ENCODE results near the gene ZNF700.

GRCh38 chr19:11882606-11883005 lies 42.3 kb upstream of the ZNF700 start:
- TF ChIP-seq, protein P1, sequence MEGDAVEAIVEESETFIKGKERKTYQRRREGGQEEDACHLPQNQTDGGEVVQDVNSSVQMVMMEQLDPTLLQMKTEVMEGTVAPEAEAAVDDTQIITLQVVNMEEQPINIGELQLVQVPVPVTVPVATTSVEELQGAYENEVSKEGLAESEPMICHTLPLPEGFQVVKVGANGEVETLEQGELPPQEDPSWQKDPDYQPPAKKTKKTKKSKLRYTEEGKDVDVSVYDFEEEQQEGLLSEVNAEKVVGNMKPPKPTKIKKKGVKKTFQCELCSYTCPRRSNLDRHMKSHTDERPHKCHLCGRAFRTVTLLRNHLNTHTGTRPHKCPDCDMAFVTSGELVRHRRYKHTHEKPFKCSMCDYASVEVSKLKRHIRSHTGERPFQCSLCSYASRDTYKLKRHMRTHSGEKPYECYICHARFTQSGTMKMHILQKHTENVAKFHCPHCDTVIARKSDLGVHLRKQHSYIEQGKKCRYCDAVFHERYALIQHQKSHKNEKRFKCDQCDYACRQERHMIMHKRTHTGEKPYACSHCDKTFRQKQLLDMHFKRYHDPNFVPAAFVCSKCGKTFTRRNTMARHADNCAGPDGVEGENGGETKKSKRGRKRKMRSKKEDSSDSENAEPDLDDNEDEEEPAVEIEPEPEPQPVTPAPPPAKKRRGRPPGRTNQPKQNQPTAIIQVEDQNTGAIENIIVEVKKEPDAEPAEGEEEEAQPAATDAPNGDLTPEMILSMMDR (IDR thresholded peaks at IDR 0.05): no peak
- TF ChIP-seq POLR2A (IDR thresholded peaks at IDR 0.05): no peak
